ENCODE results near the gene TBC1D23.

The TBC1D23 gene

DNA sequence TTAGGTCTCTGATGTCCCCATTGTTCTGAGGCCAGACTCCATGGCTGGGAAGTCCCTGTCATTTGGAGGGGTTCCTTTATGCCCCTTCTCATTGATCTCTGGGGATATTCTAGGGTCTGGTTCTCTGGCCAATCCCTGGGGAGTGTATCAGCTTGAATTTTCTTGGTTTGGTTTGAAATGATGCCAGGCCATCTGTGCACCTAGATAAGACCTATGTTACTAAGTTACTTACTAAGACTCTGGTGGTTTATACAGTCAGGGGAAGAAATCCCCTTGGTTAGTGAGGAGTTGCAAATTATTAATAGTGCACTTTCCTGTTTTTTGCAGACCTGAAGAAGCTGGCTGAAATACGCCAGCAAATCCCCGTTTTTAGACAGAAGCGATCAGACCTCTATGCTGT, 94.1 kb downstream of the TBC1D23 start:
- no peak for DNase-seq

DNA sequence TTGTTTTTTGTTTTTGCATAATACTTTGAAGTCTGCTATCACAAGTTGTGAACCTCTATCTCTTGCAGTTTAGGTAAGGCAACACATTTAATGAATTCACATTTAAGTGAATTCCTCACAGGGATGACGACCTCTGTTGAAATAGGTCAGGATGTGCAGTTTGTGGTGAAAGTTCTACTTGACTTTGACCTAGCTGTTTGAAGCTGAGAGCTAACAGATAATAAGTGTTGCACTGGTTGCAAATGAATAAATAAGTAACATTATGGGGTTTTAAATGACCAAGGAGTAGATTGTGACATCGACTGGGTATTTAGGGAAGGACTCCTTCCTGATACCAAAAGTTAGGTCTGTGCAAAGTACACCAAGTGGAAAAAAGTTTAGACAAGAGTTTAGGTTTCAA, 97.6 kb downstream of the TBC1D23 start:
- no peak for DNase-seq

DNA sequence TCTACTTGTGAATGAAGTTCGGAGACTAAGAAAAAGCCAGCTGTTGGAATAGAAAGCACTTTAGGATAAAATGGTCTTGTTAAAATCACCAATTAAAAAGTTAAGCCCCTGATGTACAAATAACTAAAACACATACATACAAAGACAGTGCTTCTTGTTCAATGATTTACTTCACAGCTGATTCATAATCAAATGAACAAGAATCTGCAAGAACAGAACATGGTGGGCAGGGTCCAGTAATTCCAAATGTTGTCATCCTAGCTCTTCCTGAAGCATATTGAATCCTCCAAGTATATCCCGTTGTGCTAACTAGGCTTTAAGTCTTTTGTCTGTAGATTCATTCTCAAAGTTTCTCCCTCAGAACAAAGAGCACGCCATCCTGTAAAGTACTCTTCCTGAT, 98.2 kb downstream of the TBC1D23 start:
- DNase-seq = no peak

- DNase-seq = no peak
These were observed 100.1 kb downstream of the TBC1D23 start for GRCh38 chr3:100360757-100361496.

GRCh38 chr3:100361897-100362296, 101.1 kb downstream of the TBC1D23 start:
- DNase-seq = no peak

DNA sequence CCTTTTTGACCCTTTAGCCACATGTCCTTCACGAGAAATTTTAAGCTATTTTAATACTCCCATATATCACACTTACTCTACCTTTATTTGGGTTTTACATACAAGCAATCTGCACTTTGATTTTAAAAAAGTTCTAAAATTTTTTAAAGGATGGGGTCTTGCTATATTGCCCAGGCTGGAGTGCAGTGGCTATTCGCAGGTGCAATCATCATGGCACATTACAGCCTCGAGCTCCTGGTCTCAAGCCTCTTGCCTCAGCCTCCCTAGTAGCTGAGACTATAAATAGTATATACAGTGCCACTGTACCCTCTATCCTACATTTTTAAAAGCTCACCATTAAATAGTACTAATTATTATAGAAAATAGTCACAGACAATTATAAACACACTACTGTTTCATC, 103.6 kb downstream of the TBC1D23 start:
- no peak for DNase-seq

DNA sequence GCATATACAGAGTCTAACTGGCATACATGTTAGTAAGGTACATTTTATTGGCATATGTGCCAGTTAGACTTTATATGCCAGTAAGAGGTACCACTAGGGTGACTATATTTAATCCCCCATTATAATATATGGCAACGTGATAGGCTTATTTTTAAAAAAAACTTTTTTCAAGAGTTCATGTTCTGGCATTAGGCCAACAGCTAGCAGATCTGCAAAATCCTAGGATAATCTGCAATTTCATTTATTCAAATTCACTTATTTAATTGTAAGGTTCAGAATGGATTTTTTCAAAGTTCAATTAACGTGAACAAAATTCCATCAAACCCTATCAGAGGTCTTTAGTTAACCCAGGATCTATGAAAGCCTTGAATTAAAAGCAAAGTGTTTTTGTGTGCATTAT, 105.6 kb downstream of the TBC1D23 start:
- no peak for DNase-seq

- DNase-seq = no peak
These were observed 107.6 kb downstream of the TBC1D23 start for GRCh38 chr3:100368441-100368840.

DNA sequence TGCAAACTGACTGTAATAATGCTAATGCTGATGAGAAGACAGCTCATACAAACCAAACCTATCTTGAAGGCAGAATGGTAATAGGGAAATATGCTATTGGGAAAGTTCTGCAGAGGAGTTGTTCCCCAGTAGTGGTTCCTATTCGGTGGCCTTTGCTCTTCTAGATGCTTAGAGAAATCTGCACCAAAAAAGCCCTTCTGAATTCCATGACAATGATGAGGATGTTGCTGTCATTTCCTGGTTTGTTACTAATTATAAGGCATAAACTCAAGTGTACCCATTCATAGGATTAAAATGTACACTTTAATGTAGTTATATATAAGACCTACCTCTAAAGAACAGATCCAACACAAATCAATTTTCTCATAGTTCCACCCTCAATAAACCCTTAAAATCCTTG, 110.0 kb downstream of the TBC1D23 start:
- no peak for DNase-seq

DNA sequence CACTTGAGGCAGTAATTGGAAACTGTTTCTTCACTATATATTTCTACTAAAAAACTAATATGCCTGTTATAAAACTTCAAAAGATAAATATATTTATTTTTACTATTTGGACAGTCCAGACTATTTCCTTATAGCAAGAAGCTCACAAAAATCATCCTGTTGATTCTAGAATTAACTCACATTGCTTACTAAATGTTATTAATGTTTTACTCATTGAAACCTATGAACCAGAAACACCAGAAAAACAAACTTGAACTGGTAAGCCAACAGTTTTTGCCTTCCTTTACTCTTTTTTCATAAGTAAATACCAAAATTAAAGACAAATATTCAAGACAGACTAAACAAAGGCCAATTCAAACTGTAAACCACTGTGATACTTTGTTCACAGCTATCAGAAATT, 113.7 kb downstream of the TBC1D23 start:
- DNase-seq = no peak

All from NCI-H1930 (cell line).